GM21526 (cell line): ENCODE data around the gene AP5Z1.
A peak's percentile ranks its signal among the peaks of the same experiment; 100 is the strongest.

Source experiments
- ATAC-seq: cut with Tn5 transposase; IDR thresholded peaks from one replicate; pipeline ENCODE4 v1.9.1; 2021; ENCODE audit warnings: moderate library complexity; ENCODE audit not compliant: unreplicated experiment, low FRiP score

Gene AP5Z1

GRCh38 chr7:4775250-4775847, at the start of gene AP5Z1:
Gene AP5Z1, plus strand, starts transcription at chr7:4775623. Its CDS starts 93 bp downstream, at chr7:4775716.
- ATAC-seq = peak; percentile 90

- ATAC-seq = no peak
Measured at GRCh38 chr7:4725850-4726450, 49.5 kb upstream of the AP5Z1 start.

- no peak for ATAC-seq
Measured at GRCh38 chr7:4726566-4726965, 48.9 kb upstream of the AP5Z1 start.

GRCh38 chr7:4727914-4728705, 47.3 kb upstream of the AP5Z1 start:
- ATAC-seq = no peak

- ATAC-seq = no peak
Measured at GRCh38 chr7:4729266-4729665, 46.2 kb upstream of the AP5Z1 start.

- ATAC-seq = no peak
Measured at GRCh38 chr7:4730276-4730675, 45.1 kb upstream of the AP5Z1 start.

- ATAC-seq = no peak
Measured at GRCh38 chr7:4730971-4731370, 44.5 kb upstream of the AP5Z1 start.

- ATAC-seq = no peak
Measured at GRCh38 chr7:4731803-4732202, 43.6 kb upstream of the AP5Z1 start.

- ATAC-seq = no peak
Measured at GRCh38 chr7:4733936-4734528, 41.4 kb upstream of the AP5Z1 start.

- ATAC-seq = no peak
Measured at GRCh38 chr7:4734587-4735345, 40.7 kb upstream of the AP5Z1 start.

GRCh38 chr7:4737300-4737699, 38.1 kb upstream of the AP5Z1 start:
- ATAC-seq = no peak

- ATAC-seq = no peak
Measured at GRCh38 chr7:4738711-4739527, 36.5 kb upstream of the AP5Z1 start.

GRCh38 chr7:4739528-4739992, 35.9 kb upstream of the AP5Z1 start:
- no peak for ATAC-seq

GRCh38 chr7:4740796-4741195, 34.6 kb upstream of the AP5Z1 start:
- ATAC-seq = no peak

- no peak for ATAC-seq
Measured at GRCh38 chr7:4742051-4742573, 33.3 kb upstream of the AP5Z1 start.

GRCh38 chr7:4742852-4743251, 32.6 kb upstream of the AP5Z1 start:
- ATAC-seq = no peak

- peak; percentile 73 for ATAC-seq
Measured at GRCh38 chr7:4744391-4745264, 30.8 kb upstream of the AP5Z1 start.

- ATAC-seq = no peak
Measured at GRCh38 chr7:4745265-4745919, 30.0 kb upstream of the AP5Z1 start.
